SK-N-SH treated with all-trans-retinoic acid at 6 μM for 48 hours (cell line): ENCODE measurements around the gene POMGNT1.

Experiments used
- ARNTL ChIP-seq: fragments of 450-650 bp; formaldehyde crosslinking; IDR thresholded peaks from 2 replicates; pipeline ENCODE4 v1.5.0; 2020; ENCODE audit warnings: low read depth, mild to moderate bottlenecking, moderate library complexity, borderline replicate concordance
- BACH2 ChIP-seq: fragments of 250-450 bp; sonication (Bioruptor Pico); IDR thresholded peaks from 2 replicates; pipeline ENCODE4 v1.9.0; 2021; ENCODE audit warnings: mild to moderate bottlenecking, borderline replicate concordance
- CSDC2 ChIP-seq: fragments of 250-450 bp; sonication (Bioruptor Pico); IDR thresholded peaks from 2 replicates; pipeline ENCODE4 v1.5.0; 2020; ENCODE audit warnings: mild to moderate bottlenecking, moderate library complexity
- GLIS3 ChIP-seq: fragments of 250-450 bp; sonication (Bioruptor Pico); IDR thresholded peaks from 2 replicates; pipeline ENCODE4 v1.5.0; 2020; ENCODE audit warnings: mild to moderate bottlenecking, moderate library complexity
- OSR1 ChIP-seq: fragments of 250-450 bp; sonication (Bioruptor Pico); IDR thresholded peaks from 2 replicates; pipeline ENCODE4 v1.8.0; 2022; ENCODE audit warnings: moderate library complexity, mild to moderate bottlenecking, inconsistent platforms
- PATZ1 ChIP-seq: fragments of 250-450 bp; sonication (Bioruptor Pico); IDR thresholded peaks from 2 replicates; pipeline ENCODE4 v1.8.0; 2020; ENCODE audit warnings: mild to moderate bottlenecking, moderate library complexity, borderline replicate concordance
- PPARA ChIP-seq: fragments of 250-450 bp; sonication (Bioruptor Pico); IDR thresholded peaks from 2 replicates; pipeline ENCODE4 v1.5.0; 2020; ENCODE audit warnings: mild to moderate bottlenecking, borderline replicate concordance
- RARB ChIP-seq: fragments of 250-450 bp; sonication (Bioruptor Pico); IDR thresholded peaks from 2 replicates; pipeline ENCODE4 v1.8.0; 2021; ENCODE audit warnings: mild to moderate bottlenecking, moderate library complexity
- TCF4 ChIP-seq: fragments of 250-450 bp; sonication (Bioruptor Pico); IDR thresholded peaks from 2 replicates; pipeline ENCODE4 v1.8.0; 2021; ENCODE audit warnings: mild to moderate bottlenecking, moderate library complexity, borderline replicate concordance
- ZC3H10 ChIP-seq: fragments of 250-450 bp; sonication (Bioruptor Pico); IDR thresholded peaks from 2 replicates; pipeline ENCODE4 v1.5.1; 2021; ENCODE audit warnings: mild to moderate bottlenecking, moderate library complexity
- ZFP30 ChIP-seq: fragments of 450-650 bp; formaldehyde crosslinking; IDR thresholded peaks from 2 replicates; pipeline ENCODE4 v1.5.0; 2022; ENCODE audit warnings: mild to moderate bottlenecking, moderate library complexity
- ZNF8 ChIP-seq: fragments of 450-650 bp; formaldehyde crosslinking; IDR thresholded peaks from 2 replicates; pipeline ENCODE4 v1.5.0; 2020; ENCODE audit warnings: mild to moderate bottlenecking, moderate library complexity
- TF ChIP-seq, protein P1 (sequence below): fragments of 250-450 bp; sonication (Bioruptor Pico); IDR thresholded peaks from 2 replicates; pipeline ENCODE4 v1.5.0; 2020; ENCODE audit warnings: mild to moderate bottlenecking, moderate library complexity

GRCh38 chr1:46218443-46218842 lies 20.2 kb upstream of the POMGNT1 start:
- no peak for TF ChIP-seq ZFP30
- no peak for TF ChIP-seq PATZ1 (CRISPR knock-in tag)
- no peak for TF ChIP-seq TCF4 (CRISPR knock-in tag)
- no peak for TF ChIP-seq BACH2 (CRISPR knock-in tag)
- TF ChIP-seq ARNTL (CRISPR knock-in tag): no peak
- no peak for TF ChIP-seq ZNF8 (CRISPR knock-in tag)
- TF ChIP-seq CSDC2 (CRISPR knock-in tag): no peak
- TF ChIP-seq PPARA (CRISPR knock-in tag): no peak
- TF ChIP-seq OSR1 (CRISPR knock-in tag): no peak
- TF ChIP-seq, protein P1, sequence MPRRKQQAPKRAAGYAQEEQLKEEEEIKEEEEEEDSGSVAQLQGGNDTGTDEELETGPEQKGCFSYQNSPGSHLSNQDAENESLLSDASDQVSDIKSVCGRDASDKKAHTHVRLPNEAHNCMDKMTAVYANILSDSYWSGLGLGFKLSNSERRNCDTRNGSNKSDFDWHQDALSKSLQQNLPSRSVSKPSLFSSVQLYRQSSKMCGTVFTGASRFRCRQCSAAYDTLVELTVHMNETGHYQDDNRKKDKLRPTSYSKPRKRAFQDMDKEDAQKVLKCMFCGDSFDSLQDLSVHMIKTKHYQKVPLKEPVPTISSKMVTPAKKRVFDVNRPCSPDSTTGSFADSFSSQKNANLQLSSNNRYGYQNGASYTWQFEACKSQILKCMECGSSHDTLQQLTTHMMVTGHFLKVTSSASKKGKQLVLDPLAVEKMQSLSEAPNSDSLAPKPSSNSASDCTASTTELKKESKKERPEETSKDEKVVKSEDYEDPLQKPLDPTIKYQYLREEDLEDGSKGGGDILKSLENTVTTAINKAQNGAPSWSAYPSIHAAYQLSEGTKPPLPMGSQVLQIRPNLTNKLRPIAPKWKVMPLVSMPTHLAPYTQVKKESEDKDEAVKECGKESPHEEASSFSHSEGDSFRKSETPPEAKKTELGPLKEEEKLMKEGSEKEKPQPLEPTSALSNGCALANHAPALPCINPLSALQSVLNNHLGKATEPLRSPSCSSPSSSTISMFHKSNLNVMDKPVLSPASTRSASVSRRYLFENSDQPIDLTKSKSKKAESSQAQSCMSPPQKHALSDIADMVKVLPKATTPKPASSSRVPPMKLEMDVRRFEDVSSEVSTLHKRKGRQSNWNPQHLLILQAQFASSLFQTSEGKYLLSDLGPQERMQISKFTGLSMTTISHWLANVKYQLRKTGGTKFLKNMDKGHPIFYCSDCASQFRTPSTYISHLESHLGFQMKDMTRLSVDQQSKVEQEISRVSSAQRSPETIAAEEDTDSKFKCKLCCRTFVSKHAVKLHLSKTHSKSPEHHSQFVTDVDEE (CRISPR knock-in tag): no peak
- TF ChIP-seq GLIS3 (CRISPR knock-in tag): no peak
- no peak for TF ChIP-seq ZC3H10 (CRISPR knock-in tag)
- no peak for TF ChIP-seq RARB
